Measurements from ENCODE around the gene RGS7BP.

Gene RGS7BP

GRCh38 chr5:64505769-64506566 is at the start of gene RGS7BP:
TSS of gene RGS7BP (plus strand) at chr5:64506015. CDS start at chr5:64506625, 610 bp downstream.
- Histone ChIP-seq H3K4me3 (ENCODE audit: low read length) (no peak within 1 kb of the TSS), H3K4me1 (ENCODE audit: control insufficient read depth, insufficient read depth, low read length) (no peaks in the 10 kb centered on the region), H3K36me3 (ENCODE audit: control insufficient read depth, insufficient read depth, low read length) (no peaks in the 10 kb centered on the region), H3K27me3 (ENCODE audit: control insufficient read depth, insufficient read depth, low read length) (peaks cover 24% of the 10 kb centered on the region), H3K9ac (ENCODE audit: low read length) (peak within 1 kb of the TSS; percentile 22), H3K9me3 (ENCODE audit: control insufficient read depth, low read length) (no peaks in the 10 kb centered on the region)

GRCh38 chr5:64457846-64458245 is 48.0 kb upstream of the RGS7BP start:
- Histone ChIP-seq H3K27me3 (ENCODE audit: control insufficient read depth, insufficient read depth, low read length) (no peaks in the 10 kb centered on the region), H3K9me3 (ENCODE audit: control insufficient read depth, low read length) (no peaks in the 10 kb centered on the region), H3K9ac (ENCODE audit: low read length) (no peak overlapping the region), H3K4me1 (ENCODE audit: control insufficient read depth, insufficient read depth, low read length) (no peaks in the 10 kb centered on the region), H3K4me3 (ENCODE audit: low read length) (no peak overlapping the region), H3K36me3 (ENCODE audit: control insufficient read depth, insufficient read depth, low read length) (no peaks in the 10 kb centered on the region)

DNA sequence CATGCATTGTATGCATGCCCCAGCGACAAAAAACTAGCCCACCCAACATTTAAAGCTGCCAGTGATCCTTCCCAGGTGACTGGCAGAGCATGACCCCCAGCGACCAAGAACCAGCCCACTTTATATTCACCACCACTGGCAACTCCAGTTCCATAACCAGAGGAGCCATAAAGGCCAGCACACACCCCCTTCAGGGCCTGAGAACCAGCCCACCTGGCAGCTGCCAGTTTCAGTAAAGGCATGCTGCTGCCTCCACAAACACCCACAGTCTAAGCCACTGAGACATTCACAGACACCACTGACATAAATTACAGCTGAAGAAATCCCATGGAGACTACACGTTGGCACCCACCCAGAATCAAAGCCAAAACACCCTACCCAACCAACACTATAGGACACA is 46.9 kb upstream of the RGS7BP start:
- H3K27me3 ChIP-seq (ENCODE audit: control insufficient read depth, insufficient read depth, low read length): no peaks in the 10 kb centered on the region
- H3K9me3 ChIP-seq (ENCODE audit: control insufficient read depth, low read length): no peaks in the 10 kb centered on the region
- H3K4me3 ChIP-seq (ENCODE audit: low read length): no peak overlapping the region

GRCh38 chr5:64462391-64462790 is 43.4 kb upstream of the RGS7BP start:
- Histone ChIP-seq H3K4me1 (ENCODE audit: control insufficient read depth, insufficient read depth, low read length) (no peaks in the 10 kb centered on the region), H3K36me3 (ENCODE audit: control insufficient read depth, insufficient read depth, low read length) (no peaks in the 10 kb centered on the region), H3K4me3 (ENCODE audit: low read length) (no peak overlapping the region), H3K9me3 (ENCODE audit: control insufficient read depth, low read length) (no peaks in the 10 kb centered on the region), H3K27me3 (ENCODE audit: control insufficient read depth, insufficient read depth, low read length) (no peaks in the 10 kb centered on the region), H3K9ac (ENCODE audit: low read length) (no peak overlapping the region)

More for the DNA sequence above, 46.9 kb upstream of the RGS7BP start:
- Histone ChIP-seq H3K36me3 (ENCODE audit: control insufficient read depth, insufficient read depth, low read length) (no peaks in the 10 kb centered on the region), H3K4me1 (ENCODE audit: control insufficient read depth, insufficient read depth, low read length) (no peaks in the 10 kb centered on the region), H3K9ac (ENCODE audit: low read length) (no peak overlapping the region)

GRCh38 chr5:64486163-64486562 is 19.7 kb upstream of the RGS7BP start:
- Histone ChIP-seq H3K36me3 (ENCODE audit: control insufficient read depth, insufficient read depth, low read length) (no peaks in the 10 kb centered on the region), H3K4me3 (ENCODE audit: low read length) (no peak overlapping the region), H3K9me3 (ENCODE audit: control insufficient read depth, low read length) (no peaks in the 10 kb centered on the region), H3K9ac (ENCODE audit: low read length) (no peak overlapping the region), H3K27me3 (ENCODE audit: control insufficient read depth, insufficient read depth, low read length) (no peaks in the 10 kb centered on the region), H3K4me1 (ENCODE audit: control insufficient read depth, insufficient read depth, low read length) (peaks cover 10% of the 10 kb centered on the region)

DNA sequence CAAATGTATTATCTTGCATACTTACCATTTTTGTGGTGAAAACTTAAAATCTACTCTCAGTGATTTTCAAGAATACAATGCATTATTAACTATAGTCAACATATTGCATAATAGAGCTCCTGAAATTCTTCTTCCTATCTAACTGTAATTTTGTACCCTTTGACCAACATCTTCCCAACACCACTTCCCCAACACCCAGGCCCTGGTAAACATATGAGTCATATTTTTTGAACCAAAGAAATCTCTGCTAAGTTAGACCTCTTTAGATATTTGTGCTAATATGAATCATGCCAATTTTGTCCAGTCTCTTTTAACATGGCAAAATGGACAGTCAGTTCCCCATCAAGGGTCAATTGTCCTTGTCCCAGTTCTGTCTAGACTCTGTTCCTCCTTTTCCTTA is 18.5 kb upstream of the RGS7BP start:
- Histone ChIP-seq H3K9me3 (ENCODE audit: control insufficient read depth, low read length) (no peaks in the 10 kb centered on the region), H3K4me3 (ENCODE audit: low read length) (no peak overlapping the region), H3K9ac (ENCODE audit: low read length) (no peak overlapping the region), H3K27me3 (ENCODE audit: control insufficient read depth, insufficient read depth, low read length) (no peaks in the 10 kb centered on the region), H3K4me1 (ENCODE audit: control insufficient read depth, insufficient read depth, low read length) (peaks cover 10% of the 10 kb centered on the region), H3K36me3 (ENCODE audit: control insufficient read depth, insufficient read depth, low read length) (no peaks in the 10 kb centered on the region)

GRCh38 chr5:64489857-64490256 is 16.0 kb upstream of the RGS7BP start:
- no peaks in the 10 kb centered on the region for H3K9me3 ChIP-seq (ENCODE audit: control insufficient read depth, low read length)
- peaks cover 10% of the 10 kb centered on the region for H3K4me1 ChIP-seq (ENCODE audit: control insufficient read depth, insufficient read depth, low read length)
- H3K27me3 ChIP-seq (ENCODE audit: control insufficient read depth, insufficient read depth, low read length): no peaks in the 10 kb centered on the region
- H3K36me3 ChIP-seq (ENCODE audit: control insufficient read depth, insufficient read depth, low read length): no peaks in the 10 kb centered on the region
- H3K9ac ChIP-seq (ENCODE audit: low read length): no peak overlapping the region
- H3K4me3 ChIP-seq (ENCODE audit: low read length): no peak overlapping the region

DNA sequence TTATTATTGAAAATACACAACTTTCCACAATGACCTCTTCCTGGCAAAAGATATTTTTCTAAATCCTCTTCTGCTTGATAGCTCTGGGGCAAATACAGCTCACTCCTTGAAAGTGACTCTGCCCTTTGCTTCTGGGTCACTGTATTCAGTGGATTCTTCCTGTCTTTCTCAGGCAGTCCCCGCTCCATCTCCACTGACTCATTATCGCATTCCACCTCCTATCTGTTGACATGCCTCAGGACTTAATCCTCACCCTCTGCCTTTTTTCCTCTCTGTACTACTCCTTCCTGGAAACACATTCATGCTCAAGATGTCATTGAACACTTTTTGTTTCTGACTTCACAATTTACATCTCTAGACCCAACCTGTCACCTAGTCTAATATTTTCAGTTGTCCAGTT is 8.4 kb upstream of the RGS7BP start:
- Histone ChIP-seq H3K27me3 (ENCODE audit: control insufficient read depth, insufficient read depth, low read length) (no peaks in the 10 kb centered on the region), H3K9me3 (ENCODE audit: control insufficient read depth, low read length) (no peaks in the 10 kb centered on the region), H3K9ac (ENCODE audit: low read length) (no peak overlapping the region), H3K4me1 (ENCODE audit: control insufficient read depth, insufficient read depth, low read length) (no peaks in the 10 kb centered on the region), H3K36me3 (ENCODE audit: control insufficient read depth, insufficient read depth, low read length) (no peaks in the 10 kb centered on the region), H3K4me3 (ENCODE audit: low read length) (no peak overlapping the region)

- Histone ChIP-seq H3K4me3 (ENCODE audit: low read length) (no peak overlapping the region), H3K4me1 (ENCODE audit: control insufficient read depth, insufficient read depth, low read length) (no peaks in the 10 kb centered on the region), H3K27me3 (ENCODE audit: control insufficient read depth, insufficient read depth, low read length) (peaks cover 23% of the 10 kb centered on the region), H3K36me3 (ENCODE audit: control insufficient read depth, insufficient read depth, low read length) (no peaks in the 10 kb centered on the region), H3K9me3 (ENCODE audit: control insufficient read depth, low read length) (no peaks in the 10 kb centered on the region), H3K9ac (ENCODE audit: low read length) (no peak overlapping the region)
Observed at GRCh38 chr5:64502196-64502595, 3.6 kb upstream of the RGS7BP start.

DNA sequence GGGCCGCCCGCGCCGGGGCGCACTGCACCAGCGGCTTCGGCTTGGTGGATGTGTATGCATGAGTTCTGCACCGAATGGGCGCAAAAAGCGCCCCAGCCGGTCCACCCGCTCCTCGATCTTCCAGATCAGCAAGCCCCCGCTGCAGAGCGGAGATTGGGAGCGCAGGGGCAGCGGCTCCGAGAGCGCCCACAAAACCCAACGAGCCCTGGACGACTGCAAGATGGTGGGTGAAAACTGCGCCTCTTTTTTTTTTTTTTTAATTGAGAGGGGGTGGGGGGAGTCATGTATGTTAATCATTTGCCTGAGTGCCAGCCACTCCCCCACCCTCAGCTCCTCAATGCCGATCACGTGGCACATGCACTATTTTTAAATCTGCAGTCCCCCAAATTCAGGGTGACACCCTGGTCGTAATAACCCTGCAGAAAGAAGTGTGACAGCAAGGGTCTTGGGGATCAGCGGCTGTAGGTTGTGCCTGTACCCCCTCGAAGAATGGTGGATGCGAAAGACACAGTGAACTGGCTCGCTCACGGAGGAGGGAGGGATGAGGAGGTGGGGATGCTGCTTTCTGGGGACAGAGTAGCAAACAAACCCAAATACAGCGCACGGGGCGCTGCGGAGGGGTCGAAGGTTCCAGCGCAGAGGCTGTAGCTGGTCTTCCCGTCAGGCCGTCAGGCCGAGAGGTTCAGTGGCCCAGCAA is 900 bp downstream of the RGS7BP start:
- no peak overlapping the region for H3K4me3 ChIP-seq (ENCODE audit: low read length)
- no peak overlapping the region for H3K9ac ChIP-seq (ENCODE audit: low read length)
- no peaks in the 10 kb centered on the region for H3K36me3 ChIP-seq (ENCODE audit: control insufficient read depth, insufficient read depth, low read length)
- no peaks in the 10 kb centered on the region for H3K9me3 ChIP-seq (ENCODE audit: control insufficient read depth, low read length)
- no peaks in the 10 kb centered on the region for H3K4me1 ChIP-seq (ENCODE audit: control insufficient read depth, insufficient read depth, low read length)
- H3K27me3 ChIP-seq (ENCODE audit: control insufficient read depth, insufficient read depth, low read length): peaks cover 24% of the 10 kb centered on the region

DNA sequence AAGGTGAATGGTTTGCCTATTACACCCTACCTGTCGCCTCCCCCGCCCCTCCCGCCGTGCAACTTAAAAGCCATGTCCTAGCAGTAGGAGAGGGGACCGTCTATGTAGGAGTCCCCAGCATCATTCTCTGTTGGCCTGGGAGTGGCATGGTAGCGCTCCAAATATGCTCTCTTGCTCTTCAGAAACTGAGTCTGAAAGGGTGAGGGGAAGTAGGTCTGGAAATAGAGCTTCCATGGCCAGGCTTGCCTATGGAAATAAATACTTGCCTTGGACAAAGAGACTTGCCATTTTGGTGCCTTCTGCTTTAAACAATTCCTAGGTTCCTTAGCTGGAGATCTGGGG is 1.4 kb downstream of the RGS7BP start:
- H3K4me1 ChIP-seq (ENCODE audit: control insufficient read depth, insufficient read depth, low read length): no peaks in the 10 kb centered on the region
- H3K36me3 ChIP-seq (ENCODE audit: control insufficient read depth, insufficient read depth, low read length): no peaks in the 10 kb centered on the region
- H3K27me3 ChIP-seq (ENCODE audit: control insufficient read depth, insufficient read depth, low read length): peaks cover 24% of the 10 kb centered on the region
- no peaks in the 10 kb centered on the region for H3K9me3 ChIP-seq (ENCODE audit: control insufficient read depth, low read length)
- H3K4me3 ChIP-seq (ENCODE audit: low read length): no peak overlapping the region
- H3K9ac ChIP-seq (ENCODE audit: low read length): no peak overlapping the region

- Histone ChIP-seq H3K4me3 (ENCODE audit: low read length) (no peak overlapping the region), H3K9me3 (ENCODE audit: control insufficient read depth, low read length) (no peaks in the 10 kb centered on the region), H3K9ac (ENCODE audit: low read length) (no peak overlapping the region), H3K36me3 (ENCODE audit: control insufficient read depth, insufficient read depth, low read length) (no peaks in the 10 kb centered on the region), H3K27me3 (ENCODE audit: control insufficient read depth, insufficient read depth, low read length) (peaks cover 24% of the 10 kb centered on the region), H3K4me1 (ENCODE audit: control insufficient read depth, insufficient read depth, low read length) (no peaks in the 10 kb centered on the region)
Observed at GRCh38 chr5:64509828-64510227, 4.0 kb downstream of the RGS7BP start.

Measured in mucosa of stomach (tissue), 1 donor.